Endothelial cell of umbilical vein (primary cell): Measurements from ENCODE around the gene MAN2B2.

Source experiments
- MYC ChIP-seq: IDR thresholded peaks from one replicate; pipeline ENCODE4 v1.6.1; 2011; ENCODE audit warnings: mild to moderate bottlenecking, low read depth, low read length
- POLR2A ChIP-seq: IDR thresholded peaks from 2 replicates; pipeline ENCODE4 v1.6.1; 2012; ENCODE audit warnings: low read depth, mild to moderate bottlenecking, control low read depth, low read length
- TF ChIP-seq, protein P1 (sequence below), 2 donors: IDR thresholded peaks; 1 replicate in 1 of 2; 2 replicates in 1 of 2; pipeline ENCODE4 v1.5.1; 2011; ENCODE audit warnings: low read length in 2 of 2, mild to moderate bottlenecking in 2 of 2, moderate library complexity in 2 of 2, control low read depth in 1 of 2, inconsistent platforms in 1 of 2, low read depth in 1 of 2; ENCODE audit not compliant: insufficient read depth in 1 of 2; ENCODE audit errors: extremely low read depth in 1 of 2

DNA sequence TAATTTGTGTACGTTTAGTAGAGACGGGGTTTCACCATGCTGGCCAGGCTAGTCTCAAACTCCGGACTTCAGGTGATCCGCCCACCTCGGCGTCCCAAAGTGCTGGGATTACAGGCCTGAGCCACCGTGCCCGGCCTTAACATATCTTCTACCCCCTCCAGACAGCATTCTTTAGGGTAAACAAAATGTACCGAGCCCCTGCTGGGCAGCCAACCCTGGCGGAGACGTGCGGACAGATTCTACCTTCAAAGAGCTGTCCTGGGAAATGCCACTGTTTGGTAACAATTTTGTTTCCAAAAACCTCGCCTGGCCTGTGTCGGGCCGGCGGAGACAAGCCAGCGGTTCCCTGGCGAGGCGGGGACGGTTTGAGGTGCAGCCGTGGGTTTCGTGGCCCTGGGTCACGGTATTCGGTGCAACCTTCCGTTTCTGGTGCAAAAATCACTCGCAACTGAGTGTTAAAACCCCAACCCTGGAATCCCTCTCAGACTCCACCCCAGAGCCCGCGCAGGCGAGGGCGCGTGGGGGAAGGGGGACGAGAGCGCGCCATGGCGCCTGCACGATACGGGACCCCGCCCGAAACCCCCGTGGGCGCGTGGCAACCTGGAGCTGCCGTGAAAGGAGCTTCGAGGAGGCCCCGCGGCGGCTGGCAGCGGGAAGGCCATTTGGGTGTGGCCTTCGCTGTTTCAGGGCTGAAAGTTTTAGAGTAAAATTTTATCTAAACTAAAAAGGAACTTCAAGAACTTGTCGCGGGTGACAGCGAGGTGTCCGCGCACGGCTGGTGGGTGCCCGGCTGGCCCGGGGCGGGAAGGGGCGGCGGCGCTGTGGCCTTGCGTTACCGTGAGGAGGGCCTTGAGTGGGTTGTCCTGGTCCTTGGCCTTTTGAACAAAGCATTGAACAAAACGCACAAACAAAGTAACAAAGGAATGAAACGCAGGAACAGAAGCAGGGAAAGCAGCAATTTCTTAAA is 82.5 kb downstream of the MAN2B2 start:
- TF ChIP-seq, protein P1, sequence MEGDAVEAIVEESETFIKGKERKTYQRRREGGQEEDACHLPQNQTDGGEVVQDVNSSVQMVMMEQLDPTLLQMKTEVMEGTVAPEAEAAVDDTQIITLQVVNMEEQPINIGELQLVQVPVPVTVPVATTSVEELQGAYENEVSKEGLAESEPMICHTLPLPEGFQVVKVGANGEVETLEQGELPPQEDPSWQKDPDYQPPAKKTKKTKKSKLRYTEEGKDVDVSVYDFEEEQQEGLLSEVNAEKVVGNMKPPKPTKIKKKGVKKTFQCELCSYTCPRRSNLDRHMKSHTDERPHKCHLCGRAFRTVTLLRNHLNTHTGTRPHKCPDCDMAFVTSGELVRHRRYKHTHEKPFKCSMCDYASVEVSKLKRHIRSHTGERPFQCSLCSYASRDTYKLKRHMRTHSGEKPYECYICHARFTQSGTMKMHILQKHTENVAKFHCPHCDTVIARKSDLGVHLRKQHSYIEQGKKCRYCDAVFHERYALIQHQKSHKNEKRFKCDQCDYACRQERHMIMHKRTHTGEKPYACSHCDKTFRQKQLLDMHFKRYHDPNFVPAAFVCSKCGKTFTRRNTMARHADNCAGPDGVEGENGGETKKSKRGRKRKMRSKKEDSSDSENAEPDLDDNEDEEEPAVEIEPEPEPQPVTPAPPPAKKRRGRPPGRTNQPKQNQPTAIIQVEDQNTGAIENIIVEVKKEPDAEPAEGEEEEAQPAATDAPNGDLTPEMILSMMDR (IDR thresholded peaks at IDR 0.05; ENCODE audit: extremely low read depth in 1 of 2, insufficient read depth in 1 of 2, low read depth in 1 of 2, low read length in 2 of 2) = no peak
- TF ChIP-seq POLR2A (no peak), MYC (no peak)
